ENCODE measurements around the gene ART1.

DNA sequence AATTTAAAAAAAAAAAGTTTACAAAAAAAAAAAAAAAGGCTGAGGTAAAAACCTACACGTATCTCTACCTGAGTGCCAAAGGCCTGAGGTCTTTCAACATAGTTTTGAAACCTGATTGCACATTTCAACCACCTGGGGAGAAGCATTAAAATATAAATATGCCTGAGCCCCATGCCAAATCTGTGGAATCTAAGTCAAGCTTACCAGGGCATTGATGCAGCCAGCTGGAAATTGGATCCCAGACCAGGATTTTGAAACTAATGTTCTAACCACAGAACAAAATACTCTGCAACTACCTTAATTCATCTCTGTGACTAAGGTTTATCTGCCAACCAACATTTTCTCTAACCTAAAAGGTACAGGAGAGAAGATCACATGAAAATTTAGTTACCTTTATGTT, 65.0 kb downstream of the ART1 start:
- TF ChIP-seq, protein P1, sequence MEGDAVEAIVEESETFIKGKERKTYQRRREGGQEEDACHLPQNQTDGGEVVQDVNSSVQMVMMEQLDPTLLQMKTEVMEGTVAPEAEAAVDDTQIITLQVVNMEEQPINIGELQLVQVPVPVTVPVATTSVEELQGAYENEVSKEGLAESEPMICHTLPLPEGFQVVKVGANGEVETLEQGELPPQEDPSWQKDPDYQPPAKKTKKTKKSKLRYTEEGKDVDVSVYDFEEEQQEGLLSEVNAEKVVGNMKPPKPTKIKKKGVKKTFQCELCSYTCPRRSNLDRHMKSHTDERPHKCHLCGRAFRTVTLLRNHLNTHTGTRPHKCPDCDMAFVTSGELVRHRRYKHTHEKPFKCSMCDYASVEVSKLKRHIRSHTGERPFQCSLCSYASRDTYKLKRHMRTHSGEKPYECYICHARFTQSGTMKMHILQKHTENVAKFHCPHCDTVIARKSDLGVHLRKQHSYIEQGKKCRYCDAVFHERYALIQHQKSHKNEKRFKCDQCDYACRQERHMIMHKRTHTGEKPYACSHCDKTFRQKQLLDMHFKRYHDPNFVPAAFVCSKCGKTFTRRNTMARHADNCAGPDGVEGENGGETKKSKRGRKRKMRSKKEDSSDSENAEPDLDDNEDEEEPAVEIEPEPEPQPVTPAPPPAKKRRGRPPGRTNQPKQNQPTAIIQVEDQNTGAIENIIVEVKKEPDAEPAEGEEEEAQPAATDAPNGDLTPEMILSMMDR (IDR thresholded peaks at IDR 0.05): no peak
- no peak for TF ChIP-seq EZH2 (IDR thresholded peaks at IDR 0.05; ENCODE audit: borderline replicate concordance, insufficient read depth, low read depth, low read length, poor library complexity, severe bottlenecking)

Data from B cell (primary cell).